Neural cell (in vitro differentiated cells): Measurements from ENCODE around the gene SH3PXD2A. TPM values are rescaled to one million over a fixed set of nuclear protein-coding genes. Genes with fewer than 3 reads are reported as not detected.

Experiments used
- H2AFZ ChIP-seq: fragments of 200-600, 300-800 bp; sonication (generic), shearing (Covaris generic); 2 replicates; pipeline ENCODE4 v1.6.0; 2014; ENCODE audit warnings: low read depth, mild to moderate bottlenecking, antibody characterized with exemption, low read length, moderate library complexity
- H3F3A ChIP-seq: fragments of 200-600 bp; shearing (Covaris generic); 2 replicates; pipeline ENCODE4 v1.6.1; 2016; ENCODE audit warnings: mild to moderate bottlenecking, moderate library complexity, mixed read lengths, antibody characterized with exemption, low read length; ENCODE audit not compliant: insufficient read depth, poor library complexity, severe bottlenecking
- H3K27ac ChIP-seq: fragments of 200-600, 300-800 bp; sonication (generic), shearing (Covaris generic); 2 replicates; pipeline ENCODE4 v1.5.1; 2014; ENCODE audit warnings: mild to moderate bottlenecking, low read length, moderate library complexity
- H3K27me3 ChIP-seq: fragments of 300-800, 200-600 bp; sonication (generic), shearing (Covaris generic); 2 replicates; pipeline ENCODE4 v1.6.0; 2014; ENCODE audit warnings: mild to moderate bottlenecking, low read depth, low read length, moderate library complexity; ENCODE audit not compliant: insufficient read depth
- H3K36me3 ChIP-seq: fragments of 300-800, 200-600 bp; sonication (generic), shearing (Covaris generic); 2 replicates; pipeline ENCODE4 v1.5.1; 2014; ENCODE audit warnings: mild to moderate bottlenecking, antibody characterized with exemption, low read length, moderate library complexity; ENCODE audit not compliant: insufficient read depth
- H3K4me2 ChIP-seq: fragments of 300-800, 200-600 bp; sonication (generic), shearing (Covaris generic); 2 replicates; pipeline ENCODE4 v1.6.0; 2014; ENCODE audit warnings: mild to moderate bottlenecking, low read length
- H3K4me3 ChIP-seq: fragments of 300-800, 200-600 bp; sonication (generic), shearing (Covaris generic); 2 replicates; pipeline ENCODE4 v1.5.1; 2014; ENCODE audit warnings: mild to moderate bottlenecking, low read length, moderate library complexity
- H3K79me2 ChIP-seq: fragments of 200-600 bp; shearing (Covaris generic); replicated peaks from 2 replicates; pipeline ENCODE4 v1.6.0; 2014; ENCODE audit warnings: mild to moderate bottlenecking, low read length, moderate library complexity; ENCODE audit not compliant: insufficient read depth
- H3K9ac ChIP-seq: fragments of 300-800, 200-600 bp; sonication (generic), shearing (Covaris generic); 2 replicates; pipeline ENCODE4 v1.6.1; 2016; ENCODE audit warnings: mild to moderate bottlenecking, low read length, mixed read lengths
- H3K9me2 ChIP-seq: fragments of 200-600 bp; shearing (Covaris generic); 2 replicates; pipeline ENCODE4 v1.6.1; 2016; ENCODE audit warnings: mild to moderate bottlenecking, low read length, mixed read lengths; ENCODE audit not compliant: insufficient read depth
- H3K9me3 ChIP-seq: fragments of 200-600, 300-800 bp; sonication (generic), shearing (Covaris generic); 2 replicates; pipeline ENCODE4 v1.6.1; 2016; ENCODE audit warnings: mild to moderate bottlenecking, mixed run types, low read length, moderate library complexity, mixed read lengths
- H4K20me1 ChIP-seq: fragments of 200-600 bp; shearing (Covaris generic); 2 replicates; pipeline ENCODE4 v1.6.1; 2016; ENCODE audit warnings: mild to moderate bottlenecking, mixed run types; ENCODE audit not compliant: insufficient read depth
- CTCF ChIP-seq: fragments of 450-650 bp; IDR thresholded peaks from 2 replicates; pipeline ENCODE4 v1.5.1; 2014; ENCODE audit warnings: antibody characterized with exemption, mild to moderate bottlenecking, moderate library complexity; ENCODE audit not compliant: poor library complexity, severe bottlenecking
- EP300 ChIP-seq: fragments of 450-650 bp; conservative IDR thresholded peaks from 2 replicates; pipeline ENCODE4 v1.6.1; 2014; ENCODE audit warnings: antibody characterized with exemption, mild to moderate bottlenecking, moderate library complexity; ENCODE audit not compliant: poor library complexity, severe bottlenecking
- EZH2 ChIP-seq: fragments of 200-600, 300-800 bp; shearing (Covaris generic), sonication (generic); IDR thresholded peaks from 2 replicates; pipeline ENCODE4 v1.6.1; 2014; ENCODE audit warnings: antibody characterized with exemption, low read length, borderline replicate concordance, mild to moderate bottlenecking; ENCODE audit not compliant: insufficient read depth, poor library complexity, severe bottlenecking
- MXI1 ChIP-seq: fragments of 450-650 bp; conservative IDR thresholded peaks from 2 replicates; pipeline ENCODE4 v1.6.1; 2014; ENCODE audit warnings: antibody characterized with exemption, mild to moderate bottlenecking; ENCODE audit not compliant: poor library complexity, severe bottlenecking
- POLR2AphosphoS5 ChIP-seq: IDR thresholded peaks from 2 replicates; pipeline ENCODE4 v1.6.1; 2012
- RAD21 ChIP-seq: fragments of 450-650 bp; conservative IDR thresholded peaks from 2 replicates; pipeline ENCODE4 v1.6.1; 2014; ENCODE audit warnings: antibody characterized with exemption, mild to moderate bottlenecking, moderate library complexity
- REST ChIP-seq: IDR thresholded peaks from 2 replicates; pipeline ENCODE4 v1.6.1; 2012; ENCODE audit warnings: borderline replicate concordance
- SMC3 ChIP-seq: fragments of 450-650 bp; conservative IDR thresholded peaks from 2 replicates; pipeline ENCODE4 v1.6.1; 2014; ENCODE audit warnings: antibody characterized with exemption, mild to moderate bottlenecking, moderate library complexity; ENCODE audit not compliant: poor library complexity
- TAF1 ChIP-seq: IDR thresholded peaks from 2 replicates; pipeline ENCODE4 v1.6.1; 2012; ENCODE audit warnings: low read depth
- polyA plus RNA-seq: library from polyadenylated mRNA; depleted of rRNA; stranded (reverse); fragments of >200 nt; gene quantifications from 2 replicates; pipeline ENCODE4 v1.2.3, GENCODE V29; 2014

The SH3PXD2A gene
- polyA plus RNA-seq, 1 donor from 2014 or later, result 5.2 TPM

- no peaks in the 10 kb centered on the region for H3K9me2 ChIP-seq
- H3K27ac ChIP-seq, result no peak overlapping the region
- no peak overlapping the region for H2AFZ ChIP-seq
- H3K79me2 ChIP-seq, result no peaks in the 10 kb centered on the region
- no peaks in the 10 kb centered on the region for H3F3A ChIP-seq
- H3K9me3 ChIP-seq, result no peaks in the 10 kb centered on the region
- H3K9ac ChIP-seq, result no peak overlapping the region
- TF ChIP-seq TAF1 (no peak), MXI1 (no peak), RAD21 (no peak), EZH2 (no peak), REST (no peak), POLR2AphosphoS5 (no peak), EP300 (no peak), CTCF (no peak), SMC3 (no peak)
- H3K4me3 ChIP-seq, result no peak overlapping the region
- H3K36me3 ChIP-seq, result peaks cover 7% of the 10 kb centered on the region
- no peaks in the 10 kb centered on the region for H4K20me1 ChIP-seq
- no peaks in the 10 kb centered on the region for H3K27me3 ChIP-seq
- H3K4me2 ChIP-seq, result no peak overlapping the region
Observed at GRCh38 chr10:103899312-103899711, 43.9 kb upstream of the SH3PXD2A start.

- Histone ChIP-seq H3K27me3 (no peaks in the 10 kb centered on the region), H3K79me2 (no peaks in the 10 kb centered on the region), H3K4me3 (no peak overlapping the region), H3K9me2 (no peaks in the 10 kb centered on the region), H3K36me3 (peaks cover 7% of the 10 kb centered on the region), H2AFZ (no peak overlapping the region), H3K9ac (no peak overlapping the region), H3K9me3 (no peaks in the 10 kb centered on the region), H3K4me2 (no peak overlapping the region), H3F3A (no peaks in the 10 kb centered on the region), H4K20me1 (no peaks in the 10 kb centered on the region), H3K27ac (no peak overlapping the region)
- no peak for TF ChIP-seq SMC3
- no peak for TF ChIP-seq REST
- no peak for TF ChIP-seq EP300
- no peak for TF ChIP-seq TAF1
- no peak for TF ChIP-seq RAD21
- no peak for TF ChIP-seq EZH2
- no peak for TF ChIP-seq MXI1
- TF ChIP-seq POLR2AphosphoS5, result no peak
- TF ChIP-seq CTCF, result no peak
Observed at GRCh38 chr10:103897241-103897774, 41.9 kb upstream of the SH3PXD2A start.
